ENCODE data around the gene IFNAR1.

Gene IFNAR1

GRCh38 chr21:33388188-33388587 is 63.4 kb downstream of the IFNAR1 start:
- TF ChIP-seq SIN3A (IDR thresholded peaks at IDR 0.05; ENCODE audit: borderline replicate concordance, insufficient read depth, low read length), result no peak

- TF ChIP-seq POLR2AphosphoS5 (IDR thresholded peaks at IDR 0.05; ENCODE audit: low read depth, low read length), result no peak
- TF ChIP-seq SIN3A (IDR thresholded peaks at IDR 0.05; ENCODE audit: borderline replicate concordance, insufficient read depth, low read length), result no peak
- no peak for TF ChIP-seq FOXP2 (optimal IDR thresholded peaks at IDR 0.05; ENCODE audit: borderline replicate concordance, extremely low read depth, extremely low read length, insufficient read depth)
- TF ChIP-seq REST (IDR thresholded peaks at IDR 0.05; ENCODE audit: insufficient read depth in 1 of 2, low read depth in 2 of 2, low read length in 2 of 2), result no peak
- no peak for TF ChIP-seq TAF1 (IDR thresholded peaks at IDR 0.05; ENCODE audit: borderline replicate concordance, insufficient read depth, low read length)
Observed at GRCh38 chr21:33390479-33390878, 65.7 kb downstream of the IFNAR1 start.

- TF ChIP-seq POLR2AphosphoS5 (IDR thresholded peaks at IDR 0.05; ENCODE audit: low read depth, low read length) (no peak), SIN3A (IDR thresholded peaks at IDR 0.05; ENCODE audit: borderline replicate concordance, insufficient read depth, low read length) (no peak), TAF1 (IDR thresholded peaks at IDR 0.05; ENCODE audit: borderline replicate concordance, insufficient read depth, low read length) (no peak), FOXP2 (optimal IDR thresholded peaks at IDR 0.05; ENCODE audit: borderline replicate concordance, extremely low read depth, extremely low read length, insufficient read depth) (no peak), REST (IDR thresholded peaks at IDR 0.05; ENCODE audit: insufficient read depth in 1 of 2, low read depth in 2 of 2, low read length in 2 of 2) (no peak)
Observed at GRCh38 chr21:33391656-33392055, 66.9 kb downstream of the IFNAR1 start.

- no peak for TF ChIP-seq SIN3A (IDR thresholded peaks at IDR 0.05; ENCODE audit: borderline replicate concordance, insufficient read depth, low read length)
- TF ChIP-seq REST (IDR thresholded peaks at IDR 0.05; ENCODE audit: insufficient read depth in 1 of 2, low read depth in 2 of 2, low read length in 2 of 2), result no peak
- TF ChIP-seq TAF1 (IDR thresholded peaks at IDR 0.05; ENCODE audit: borderline replicate concordance, insufficient read depth, low read length), result no peak
- TF ChIP-seq FOXP2 (optimal IDR thresholded peaks at IDR 0.05; ENCODE audit: borderline replicate concordance, extremely low read depth, extremely low read length, insufficient read depth), result no peak
- no peak for TF ChIP-seq POLR2AphosphoS5 (IDR thresholded peaks at IDR 0.05; ENCODE audit: low read depth, low read length)
Observed at GRCh38 chr21:33392284-33392985, 67.7 kb downstream of the IFNAR1 start.

GRCh38 chr21:33393348-33393747 is 68.6 kb downstream of the IFNAR1 start:
- TF ChIP-seq TAF1 (IDR thresholded peaks at IDR 0.05; ENCODE audit: borderline replicate concordance, insufficient read depth, low read length), result no peak
- TF ChIP-seq SIN3A (IDR thresholded peaks at IDR 0.05; ENCODE audit: borderline replicate concordance, insufficient read depth, low read length), result no peak
- no peak for TF ChIP-seq REST (IDR thresholded peaks at IDR 0.05; ENCODE audit: insufficient read depth in 1 of 2, low read depth in 2 of 2, low read length in 2 of 2)
- TF ChIP-seq FOXP2 (optimal IDR thresholded peaks at IDR 0.05; ENCODE audit: borderline replicate concordance, extremely low read depth, extremely low read length, insufficient read depth), result no peak
- TF ChIP-seq POLR2AphosphoS5 (IDR thresholded peaks at IDR 0.05; ENCODE audit: low read depth, low read length), result no peak
